Kidney (tissue), 14 donors: Measurements from ENCODE around the gene SMARCA2. TPM values are rescaled to one million over a fixed set of nuclear protein-coding genes. Genes with fewer than 3 reads are reported as not detected.

Source experiments
- DNase-seq, 5 donors: peaks; one replicate each; pipeline ENCODE4 v3.0.0-alpha.2; 2013 to 2020
- FAIRE-seq: peaks from 2 replicates; lab custom pipeline; 2012; peaks lifted over from hg19 to GRCh38; lab: Jason Lieb, UNC
- H3K27ac ChIP-seq, 2 donors: one replicate each; pipeline ENCODE4 v1.7.0; 2013; ENCODE audit warnings: low read depth in 2 of 2, low read length in 2 of 2, inconsistent platforms in 1 of 2
- H3K27me3 ChIP-seq: one replicate; pipeline ENCODE4 v1.7.1; 2013; ENCODE audit warnings: low read length, inconsistent platforms; ENCODE audit not compliant: control insufficient read depth, insufficient read depth
- H3K36me3 ChIP-seq, 3 donors: one replicate each; pipeline versions ENCODE4 v1.7.0 to v1.7.1; 2013; ENCODE audit warnings: low read length in 3 of 3, control low read depth in 1 of 3, inconsistent platforms in 1 of 3; ENCODE audit not compliant: insufficient read depth in 3 of 3, control insufficient read depth in 2 of 3
- H3K4me1 ChIP-seq, 3 donors: one replicate each; pipeline versions ENCODE4 v1.7.0 to v1.7.1; 2013; ENCODE audit warnings: low read length in 3 of 3, inconsistent platforms in 1 of 3, low read depth in 1 of 3; ENCODE audit not compliant: control insufficient read depth in 2 of 3, insufficient read depth in 2 of 3
- H3K4me3 ChIP-seq, 3 donors: one replicate each; pipeline versions ENCODE4 v1.7.0 to v1.8.1; 2013; ENCODE audit warnings: low read length in 3 of 3, control low read depth in 1 of 3, inconsistent platforms in 1 of 3
- H3K9ac ChIP-seq, 3 donors: one replicate each; pipeline versions ENCODE4 v1.7.0 to v1.7.1; 2013; ENCODE audit warnings: low read length in 3 of 3, control low read depth in 1 of 3, inconsistent platforms in 1 of 3
- H3K9me3 ChIP-seq, 3 donors: one replicate each; pipeline versions ENCODE4 v1.7.0 to v1.7.1; 2013; ENCODE audit warnings: low read length in 3 of 3, control low read depth in 1 of 3, inconsistent platforms in 1 of 3; ENCODE audit not compliant: control insufficient read depth in 2 of 3, insufficient read depth in 1 of 3
- intact Hi-C: fragments of 100-400 bp; cut with DNase I; formaldehyde crosslinking; loops from one replicate; pipeline ENCODE4 v1.11.1; 2022
- polyA plus RNA-seq: library from polyadenylated mRNA; stranded (reverse); fragments of 350-450 nt; fragmentation: Illumina TruSeq; extraction: RNeasy Lipid Tissue Mini Kit (QIAGEN cat#74804); gene quantifications from one replicate; pipeline ENCODE4 v1.2.3, GENCODE V29; 2014; ENCODE audit warnings: low read depth, low replicate concordance; ENCODE audit not compliant: insufficient read depth
- total RNA-seq: library from RNA; stranded (reverse); fragmentation: NEBNext Ultra II Directional; extraction: Animal tissue kit (Norgen Biotek cat#: 25700); gene quantifications from one replicate; pipeline ENCODE4 v1.2.1, GENCODE V29; 2021
- TF ChIP-seq, protein P1 (sequence below): IDR thresholded peaks from 3 replicates; pipeline ENCODE4 v1.5.1; 2012; ENCODE audit warnings: mild to moderate bottlenecking, moderate library complexity, borderline replicate concordance; ENCODE audit not compliant: insufficient read depth; ENCODE audit errors: extremely low read depth
- donor health status: control.
- donor health status: control.
- donor health status: control.
- donor health status: control.
- donor health status: control.
- donor health status: DM: yes; HTN: yes; CAD: no.
- donor health status: Normal renal cell carcinoma (clear cell type).

SMARCA2 gene
- total and polyA plus RNA-seq, 2 donors from 2014 or later: 54.3 to 189 TPM

DNA sequence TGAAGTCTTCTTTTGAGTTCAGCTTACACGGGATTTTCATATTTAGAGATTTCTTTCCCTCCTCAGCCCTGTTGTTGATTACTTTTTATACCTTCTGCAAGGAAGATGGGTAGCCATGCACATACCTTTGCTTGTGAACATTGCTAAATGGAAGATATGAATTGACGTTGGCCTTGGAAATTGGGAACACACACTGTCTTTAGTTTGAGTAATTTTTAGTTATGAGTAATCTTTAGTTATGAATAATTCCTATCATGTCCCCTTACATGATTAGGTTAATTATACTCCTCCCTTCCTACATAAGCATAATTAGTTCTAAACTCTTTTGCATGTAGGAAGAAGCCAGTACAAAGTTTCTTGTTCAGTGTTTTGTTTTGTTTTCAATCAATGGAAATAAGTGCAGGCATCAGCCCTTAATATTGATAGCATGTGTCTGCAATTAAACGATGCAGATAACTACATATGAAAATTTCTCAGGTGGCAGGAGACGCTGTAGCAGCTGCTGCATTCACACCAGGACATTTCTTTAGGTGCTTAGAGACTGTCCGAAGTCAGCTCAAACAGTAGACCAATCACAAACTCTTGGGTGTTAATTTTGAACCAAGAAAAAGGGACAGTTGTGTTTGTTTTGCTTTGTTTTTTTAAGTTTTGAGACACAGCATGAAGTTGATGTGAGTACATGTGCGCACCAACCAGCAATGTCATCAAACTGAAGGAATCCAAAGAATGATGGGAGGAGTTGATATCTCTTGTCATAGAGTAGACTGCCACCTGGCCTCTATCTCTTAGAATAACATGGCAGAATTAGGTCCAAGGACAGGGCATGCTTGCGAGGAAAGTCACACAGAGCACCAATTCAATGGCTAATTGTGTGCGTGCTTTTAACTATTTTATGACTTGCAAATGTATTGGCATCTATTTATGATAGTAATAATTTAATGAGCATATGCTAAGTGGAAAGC is 51.4 kb downstream of the SMARCA2 start:
- FAIRE-seq: no peak
- no peaks in the 10 kb centered on the region for H3K4me1 ChIP-seq
- H3K4me3 ChIP-seq: no peak overlapping the region
- TF ChIP-seq, protein P1, sequence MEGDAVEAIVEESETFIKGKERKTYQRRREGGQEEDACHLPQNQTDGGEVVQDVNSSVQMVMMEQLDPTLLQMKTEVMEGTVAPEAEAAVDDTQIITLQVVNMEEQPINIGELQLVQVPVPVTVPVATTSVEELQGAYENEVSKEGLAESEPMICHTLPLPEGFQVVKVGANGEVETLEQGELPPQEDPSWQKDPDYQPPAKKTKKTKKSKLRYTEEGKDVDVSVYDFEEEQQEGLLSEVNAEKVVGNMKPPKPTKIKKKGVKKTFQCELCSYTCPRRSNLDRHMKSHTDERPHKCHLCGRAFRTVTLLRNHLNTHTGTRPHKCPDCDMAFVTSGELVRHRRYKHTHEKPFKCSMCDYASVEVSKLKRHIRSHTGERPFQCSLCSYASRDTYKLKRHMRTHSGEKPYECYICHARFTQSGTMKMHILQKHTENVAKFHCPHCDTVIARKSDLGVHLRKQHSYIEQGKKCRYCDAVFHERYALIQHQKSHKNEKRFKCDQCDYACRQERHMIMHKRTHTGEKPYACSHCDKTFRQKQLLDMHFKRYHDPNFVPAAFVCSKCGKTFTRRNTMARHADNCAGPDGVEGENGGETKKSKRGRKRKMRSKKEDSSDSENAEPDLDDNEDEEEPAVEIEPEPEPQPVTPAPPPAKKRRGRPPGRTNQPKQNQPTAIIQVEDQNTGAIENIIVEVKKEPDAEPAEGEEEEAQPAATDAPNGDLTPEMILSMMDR: no peak
- H3K9ac ChIP-seq: no peak overlapping the region
- no peak overlapping the region for H3K27ac ChIP-seq
- DNase-seq: peak in 1 of 5 donors; percentile 37
- H3K36me3 ChIP-seq: peaks cover 0 to 24% (median 24%) of the 10 kb centered on the region in 3 donors
- intact Hi-C loops: no loop called here
- H3K9me3 ChIP-seq: no peaks in the 10 kb centered on the region
- no peaks in the 10 kb centered on the region for H3K27me3 ChIP-seq

DNA sequence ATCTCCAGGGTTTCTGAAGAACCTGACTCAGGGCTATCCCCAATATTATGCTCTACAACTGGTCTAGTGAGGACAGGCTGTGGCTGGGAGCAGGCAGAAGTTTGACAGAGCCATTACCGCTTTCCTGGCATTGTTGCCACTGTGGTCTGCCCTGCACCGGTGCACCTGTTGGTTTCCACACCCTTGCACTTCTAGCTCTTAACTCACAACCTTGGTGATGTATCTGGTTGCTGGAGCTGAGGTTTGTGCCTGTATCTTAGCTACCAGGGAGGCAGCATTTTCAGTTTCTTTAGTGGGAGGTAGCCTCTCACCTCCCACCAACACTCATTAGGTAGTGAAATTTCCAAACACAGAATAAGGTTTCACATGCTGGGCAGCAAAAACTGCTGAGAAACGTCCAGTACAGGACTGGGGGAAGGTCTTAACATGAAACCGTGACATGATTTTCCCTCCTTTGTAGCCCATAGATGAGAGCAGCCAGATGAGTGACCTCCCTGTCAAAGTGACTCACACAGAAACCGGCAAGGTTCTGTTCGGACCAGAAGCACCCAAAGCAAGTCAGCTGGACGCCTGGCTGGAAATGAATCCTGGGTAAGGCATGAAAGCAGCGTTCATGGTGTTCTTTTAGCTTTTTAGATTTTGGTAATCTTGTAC is 57.7 kb downstream of the SMARCA2 start:
- Histone ChIP-seq H3K27ac (no peak overlapping the region), H3K4me1 (no peaks in the 10 kb centered on the region), H3K27me3 (no peaks in the 10 kb centered on the region), H3K36me3 (peaks cover 3 to 57% (median 48%) of the 10 kb centered on the region in 3 donors), H3K4me3 (no peak overlapping the region), H3K9ac (no peak overlapping the region), H3K9me3 (no peaks in the 10 kb centered on the region)
- intact Hi-C loops: no loop called here
- TF ChIP-seq, protein P1: no peak
- FAIRE-seq (no peak), DNase-seq (peak in 1 of 5 donors; percentile 65)

DNA sequence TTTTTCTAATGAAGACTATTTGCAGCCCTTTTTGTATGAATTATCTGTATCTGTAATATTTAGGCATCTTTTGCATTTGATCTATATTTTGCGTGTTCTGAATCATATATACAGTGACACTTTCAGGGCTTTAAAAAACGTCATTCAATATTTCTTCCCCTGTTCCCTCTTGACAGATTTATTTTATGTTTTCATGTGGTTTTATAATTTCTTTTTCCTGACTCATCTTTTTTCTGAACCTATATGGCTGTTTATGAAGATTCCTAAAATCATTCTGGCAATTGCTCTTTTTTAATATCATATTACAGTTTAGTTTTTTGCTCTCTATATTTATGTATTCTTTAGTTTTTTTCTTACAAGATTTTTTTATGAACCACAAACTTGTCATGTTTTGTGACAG is 67.6 kb downstream of the SMARCA2 start:
- Histone ChIP-seq H3K27ac (no peak overlapping the region), H3K4me1 (no peaks in the 10 kb centered on the region), H3K9ac (no peak overlapping the region), H3K27me3 (no peaks in the 10 kb centered on the region), H3K36me3 (peaks cover 6 to 51% (median 33%) of the 10 kb centered on the region in 3 donors), H3K9me3 (no peaks in the 10 kb centered on the region), H3K4me3 (no peak overlapping the region)
- TF ChIP-seq, protein P1: no peak
- FAIRE-seq: no peak
- DNase-seq: no peak
- intact Hi-C loops: no loop called here
